ENCODE results near the gene ZNF777. TPM values are rescaled to one million over a fixed set of nuclear protein-coding genes. Genes with fewer than 3 reads are reported as not detected.

ZNF777 gene
- total and polyA plus RNA-seq, 2 donors from 2014 or later: 8.2 to 12.9 TPM

DNA sequence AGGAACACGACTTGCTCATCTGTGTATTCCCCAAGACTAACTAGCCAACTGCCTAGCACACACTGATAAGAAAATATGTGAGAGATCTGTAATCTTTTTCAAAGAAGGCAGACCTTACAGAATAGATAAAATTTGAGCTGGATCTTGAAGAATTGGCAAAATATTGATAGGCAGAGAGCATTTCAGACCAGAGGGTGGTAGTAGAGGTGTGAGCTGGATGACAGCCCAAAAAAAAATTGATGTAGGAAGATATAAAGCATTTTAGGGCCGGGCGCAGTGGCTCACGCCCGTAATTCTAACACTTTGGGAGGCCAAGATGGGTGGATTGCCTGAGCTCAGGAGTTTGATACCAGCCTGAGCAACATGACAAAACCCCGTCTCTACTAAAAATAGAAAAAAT lies 37.9 kb upstream of the ZNF777 start:
- H3K36me3 ChIP-seq (ENCODE audit: control insufficient read depth in 2 of 3, insufficient read depth in 3 of 3, low read length in 3 of 3): peaks cover 0 to 2% (median 0%) of the 10 kb centered on the region in 3 donors
- intact Hi-C loops (cut with DNase I): no loop called here
- H3K27me3 ChIP-seq (ENCODE audit: control insufficient read depth, insufficient read depth, low read length): no peaks in the 10 kb centered on the region
- no peak overlapping the region for H3K4me3 ChIP-seq (ENCODE audit: low read length in 3 of 3)
- no peaks in the 10 kb centered on the region for H3K9me3 ChIP-seq (ENCODE audit: control insufficient read depth in 2 of 3, insufficient read depth in 1 of 3, low read length in 3 of 3)
- peaks cover 0 to 14% (median 10%) of the 10 kb centered on the region in 3 donors for H3K4me1 ChIP-seq (ENCODE audit: control insufficient read depth in 2 of 3, insufficient read depth in 2 of 3, low read depth in 1 of 3, low read length in 3 of 3)
- H3K27ac ChIP-seq (ENCODE audit: low read depth in 2 of 2, low read length in 2 of 2): no peak overlapping the region
- no peak for DNase-seq
- no peak for FAIRE-seq
- no peak for TF ChIP-seq CTCF (IDR thresholded peaks at IDR 0.05; ENCODE audit: borderline replicate concordance, extremely low read depth, insufficient read depth)
- H3K9ac ChIP-seq (ENCODE audit: low read length in 3 of 3): no peak overlapping the region

DNA sequence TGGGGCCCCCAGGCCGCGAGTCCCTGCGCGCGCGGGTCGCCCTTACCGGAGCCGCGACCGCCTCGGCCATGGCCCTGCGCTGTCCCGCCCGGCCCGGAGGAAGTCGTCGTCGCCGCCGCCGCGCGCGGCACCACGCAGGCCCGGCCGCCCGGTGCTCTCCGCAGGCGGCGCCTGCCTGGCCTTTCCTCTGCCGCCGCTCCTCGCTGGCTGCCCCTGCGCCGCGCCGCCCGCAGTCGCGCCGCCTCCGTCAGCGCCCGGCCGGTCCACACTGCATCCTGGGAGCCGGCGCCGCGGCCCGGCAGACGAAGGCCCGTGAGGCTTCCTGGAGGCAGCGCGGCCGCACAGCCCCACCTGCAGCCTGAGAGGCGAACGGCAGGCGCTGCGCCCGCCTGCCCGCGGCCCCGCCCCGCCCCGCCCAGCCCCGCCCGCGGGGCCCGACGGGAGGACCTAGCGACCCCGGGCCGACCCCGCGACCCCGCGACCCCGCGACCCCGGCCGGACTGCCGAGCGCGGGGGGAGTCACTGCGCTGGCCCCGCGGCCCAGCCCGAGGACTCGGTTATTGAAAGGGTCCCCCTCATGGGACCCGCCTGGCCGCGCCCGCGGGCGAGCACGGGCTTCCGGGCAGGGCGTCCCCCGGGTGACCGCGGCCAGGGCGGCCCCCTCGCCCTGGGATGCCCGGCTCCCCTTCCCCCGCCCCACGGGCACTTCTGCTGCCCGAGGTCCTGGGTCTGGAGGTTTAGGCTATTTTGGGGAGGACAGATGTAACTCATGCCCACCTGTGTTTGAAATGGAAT lies 36.8 kb upstream of the ZNF777 start, which contains the start of gene ZNF746:
Gene ZNF746, minus strand, starts transcription at position 343 of the 795 bp plus-strand sequence. Its CDS starts 273 bp downstream, at position 70.
- Histone ChIP-seq H3K27me3 (ENCODE audit: control insufficient read depth, insufficient read depth, low read length) (no peaks in the 10 kb centered on the region), H3K4me3 (ENCODE audit: low read length in 3 of 3) (peak within 1 kb of the TSS; percentile 41 to 72 (median 62)), H3K36me3 (ENCODE audit: control insufficient read depth in 2 of 3, insufficient read depth in 3 of 3, low read length in 3 of 3) (peaks cover 0 to 13% (median 11%) of the 10 kb centered on the region in 3 donors), H3K9me3 (ENCODE audit: control insufficient read depth in 2 of 3, insufficient read depth in 1 of 3, low read length in 3 of 3) (no peaks in the 10 kb centered on the region), H3K4me1 (ENCODE audit: control insufficient read depth in 2 of 3, insufficient read depth in 2 of 3, low read depth in 1 of 3, low read length in 3 of 3) (peaks cover 0 to 14% (median 10%) of the 10 kb centered on the region in 3 donors), H3K9ac (ENCODE audit: low read length in 3 of 3) (peak within 1 kb of the TSS; percentile 3 to 87 (median 76)), H3K27ac (ENCODE audit: low read depth in 2 of 2, low read length in 2 of 2) (peak within 1 kb of the TSS; percentile 71 to 72)
- peak; percentile 64 for TF ChIP-seq CTCF (IDR thresholded peaks at IDR 0.05; ENCODE audit: borderline replicate concordance, extremely low read depth, insufficient read depth)
- no peak for FAIRE-seq
- peak; percentile 84 to 93 (median 89) for DNase-seq
- intact Hi-C loops (cut with DNase I): no loop called here

- Histone ChIP-seq H3K9me3 (ENCODE audit: control insufficient read depth in 2 of 3, insufficient read depth in 1 of 3, low read length in 3 of 3) (no peaks in the 10 kb centered on the region), H3K4me1 (ENCODE audit: control insufficient read depth in 2 of 3, insufficient read depth in 2 of 3, low read depth in 1 of 3, low read length in 3 of 3) (peaks cover 0 to 14% (median 10%) of the 10 kb centered on the region in 3 donors), H3K4me3 (ENCODE audit: low read length in 3 of 3) (peak overlapping the region; percentile 28 to 72 (median 62)), H3K27ac (ENCODE audit: low read depth in 2 of 2, low read length in 2 of 2) (peak overlapping the region; percentile 71 to 72), H3K27me3 (ENCODE audit: control insufficient read depth, insufficient read depth, low read length) (no peaks in the 10 kb centered on the region), H3K9ac (ENCODE audit: low read length in 3 of 3) (peak overlapping the region; percentile 3 to 87 (median 76)), H3K36me3 (ENCODE audit: control insufficient read depth in 2 of 3, insufficient read depth in 3 of 3, low read length in 3 of 3) (peaks cover 3 to 22% (median 17%) of the 10 kb centered on the region in 3 donors)
- intact Hi-C loops (cut with DNase I): no loop called here
- no peak for TF ChIP-seq CTCF (IDR thresholded peaks at IDR 0.05; ENCODE audit: borderline replicate concordance, extremely low read depth, insufficient read depth)
- peak; percentile 51 to 88 (median 67) for DNase-seq
- no peak for FAIRE-seq
Measured at GRCh38 chr7:149496642-149497391, 36.0 kb upstream of the ZNF777 start.

Data from kidney (tissue), 14 donors.